ENCODE results near the gene TSHZ1.

Gene TSHZ1

DNA sequence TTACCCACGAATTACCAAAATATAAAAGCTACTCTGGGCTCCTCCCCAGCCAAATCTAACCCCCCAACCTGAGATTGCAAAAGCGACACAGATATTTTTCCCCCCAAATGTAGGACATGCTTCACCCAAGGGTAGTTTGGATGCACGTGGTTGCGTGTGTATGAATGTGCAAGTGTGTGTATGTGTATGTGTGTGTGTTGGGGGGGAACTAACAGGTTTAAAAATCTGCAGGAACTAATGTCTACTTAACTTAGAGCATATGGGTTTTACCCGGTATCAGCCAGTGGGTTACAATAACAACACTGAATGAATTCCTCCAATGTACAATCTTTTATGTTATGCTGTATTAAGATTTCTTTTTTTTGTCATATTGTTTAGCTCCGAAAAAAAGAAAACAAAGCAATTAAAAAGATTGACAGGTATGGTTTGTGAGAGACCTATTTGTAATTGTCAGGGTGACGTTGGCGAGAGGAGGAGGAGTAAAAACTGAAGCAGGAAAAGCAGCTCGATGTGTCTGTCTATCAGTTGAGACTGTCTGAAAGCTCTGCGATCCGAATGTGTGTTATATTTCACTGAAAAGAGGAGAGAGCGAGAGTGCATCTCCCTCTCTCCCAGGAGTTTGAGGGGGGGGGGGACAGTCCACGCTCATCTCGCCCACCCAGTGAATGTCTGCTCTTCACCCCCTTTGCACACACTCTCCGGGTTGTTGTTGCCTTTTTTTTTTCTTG lies at the start of gene TSHZ1:
TSS of gene TSHZ1 (plus strand) at position 524 of the 728 bp plus-strand sequence. CDS start 1,080 bp downstream, outside the sequence.
- peak; percentile 59 for DNase-seq (ENCODE audit: low read depth)

GRCh38 chr18:75161256-75162028 lies 49.2 kb upstream of the TSHZ1 start:
- no peak for DNase-seq (ENCODE audit: low read depth)

GRCh38 chr18:75162467-75162866 lies 48.1 kb upstream of the TSHZ1 start:
- DNase-seq (ENCODE audit: low read depth) = no peak

DNA sequence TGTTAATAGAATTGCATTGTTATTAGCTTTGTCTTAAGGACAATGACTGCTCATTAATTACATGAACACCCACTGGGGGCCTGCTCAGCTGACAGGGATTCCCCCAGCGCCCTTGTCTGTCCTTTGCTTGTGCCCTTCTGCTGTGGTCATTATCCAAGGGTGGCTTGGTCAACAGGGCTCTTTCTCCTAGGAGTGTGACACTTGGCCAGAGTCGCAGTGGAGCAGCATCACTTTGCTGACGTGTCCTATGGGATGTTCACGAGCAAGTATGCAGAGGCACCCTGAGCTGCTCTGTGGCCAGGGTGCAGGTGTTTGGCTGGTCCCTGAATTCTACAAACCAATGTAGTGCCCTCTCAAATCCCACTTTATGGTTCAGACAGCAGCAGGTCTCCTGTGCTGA lies 47.6 kb upstream of the TSHZ1 start:
- DNase-seq (ENCODE audit: low read depth) = no peak

GRCh38 chr18:75163736-75164135 lies 46.9 kb upstream of the TSHZ1 start:
- DNase-seq (ENCODE audit: low read depth) = no peak

- no peak for DNase-seq (ENCODE audit: low read depth)
These were observed 46.1 kb upstream of the TSHZ1 start for GRCh38 chr18:75164479-75164878.

DNA sequence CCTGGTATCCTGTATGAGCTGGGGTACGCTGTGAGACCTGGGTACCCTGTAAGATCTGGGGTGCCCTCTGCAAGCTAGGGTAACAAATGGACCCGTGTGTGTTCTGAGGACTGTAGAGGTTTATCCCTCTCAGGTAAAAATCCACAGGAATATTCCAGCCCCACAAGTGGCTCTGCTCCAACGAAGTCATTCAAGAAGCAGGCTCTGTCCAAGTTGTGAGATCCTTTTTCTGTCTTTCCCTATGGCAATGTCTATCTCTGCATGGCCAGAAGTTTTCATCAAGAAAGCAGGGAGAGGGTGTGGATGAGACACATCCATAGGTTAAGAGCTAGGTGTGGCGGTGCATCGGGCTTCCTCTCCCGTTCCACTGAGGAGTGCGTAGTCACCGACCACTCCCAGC lies 44.7 kb upstream of the TSHZ1 start:
- no peak for DNase-seq (ENCODE audit: low read depth)

- no peak for DNase-seq (ENCODE audit: low read depth)
These were observed 43.5 kb upstream of the TSHZ1 start for GRCh38 chr18:75167137-75167536.

DNA sequence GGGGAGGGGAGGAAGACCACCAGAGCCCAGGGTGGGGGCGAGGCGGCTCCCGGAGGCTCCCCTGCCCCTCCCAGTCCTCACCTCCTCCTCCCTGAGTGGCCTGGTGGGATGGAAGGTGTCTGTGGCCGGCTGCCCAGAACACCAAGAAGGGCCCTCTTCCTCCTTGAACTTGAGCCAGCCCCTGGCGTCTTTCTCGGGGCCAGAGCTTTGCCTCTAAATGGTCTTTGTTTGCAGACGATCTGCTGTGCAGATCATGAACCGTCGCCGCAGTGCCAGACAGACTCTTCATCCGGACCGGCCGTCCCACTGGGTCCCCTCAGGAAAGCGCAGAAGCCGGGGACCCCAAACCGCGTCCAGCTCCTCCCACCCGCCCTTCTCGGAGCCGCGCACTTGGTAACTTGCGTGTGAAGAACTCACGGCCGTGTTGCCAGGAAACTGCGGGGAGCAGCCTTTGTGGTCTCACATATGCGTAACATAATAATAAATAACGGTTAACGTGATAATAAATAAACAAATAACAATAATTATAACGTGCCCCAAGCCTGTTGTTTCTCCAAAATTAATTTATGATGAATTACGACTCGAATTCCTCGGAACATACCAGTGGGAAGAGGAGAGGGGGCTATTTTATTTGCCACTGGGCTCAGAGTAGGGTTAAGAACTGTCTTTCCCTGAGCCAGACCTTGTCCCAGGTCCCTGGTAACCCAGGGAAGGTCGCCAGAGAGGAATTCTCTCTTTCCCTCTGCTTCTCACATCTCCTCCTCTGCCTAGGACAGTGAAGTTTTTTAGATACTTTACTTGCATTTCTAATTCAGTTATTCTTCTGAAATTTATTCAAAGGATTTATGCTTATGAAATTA lies 42.6 kb upstream of the TSHZ1 start:
- no peak for DNase-seq (ENCODE audit: low read depth)

DNA sequence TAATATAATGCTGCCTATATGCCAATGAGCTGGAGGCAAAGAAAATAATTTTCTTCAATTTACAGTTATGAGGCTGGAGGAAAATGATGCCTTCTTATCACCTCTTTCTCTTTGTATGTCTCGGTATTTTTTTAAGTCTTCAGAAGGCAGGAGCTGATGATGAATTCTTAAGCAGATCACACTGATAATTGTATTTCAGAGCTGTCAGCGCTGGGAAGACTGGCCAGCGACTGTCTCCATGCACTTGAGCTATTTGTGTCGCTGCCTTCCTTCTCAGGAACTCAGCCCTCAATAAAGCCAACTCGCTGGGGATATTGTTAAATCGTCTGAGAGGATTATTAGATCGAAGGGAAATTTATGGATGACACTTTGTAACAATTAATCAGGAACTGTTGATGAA lies 42.0 kb upstream of the TSHZ1 start:
- DNase-seq (ENCODE audit: low read depth) = no peak

DNA sequence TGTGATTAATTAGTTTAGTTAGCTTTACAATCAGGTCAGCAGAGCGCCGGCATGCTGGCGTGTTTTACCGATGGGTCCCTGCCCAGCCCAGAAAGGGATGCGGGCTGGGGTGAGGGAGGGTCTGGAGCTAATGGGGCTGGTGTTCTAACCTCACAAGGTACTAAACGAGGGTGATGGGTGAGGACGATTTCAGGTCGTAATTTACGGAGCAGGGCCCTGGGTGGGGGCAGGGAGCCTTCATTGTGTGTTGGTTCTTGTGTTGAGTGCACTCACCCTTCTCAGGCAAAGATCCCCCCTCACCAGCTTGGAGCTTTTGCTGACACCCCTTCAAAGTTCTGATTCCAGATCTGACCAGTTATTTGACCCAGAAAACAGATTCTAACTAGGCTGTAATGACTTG lies 41.2 kb upstream of the TSHZ1 start:
- DNase-seq (ENCODE audit: low read depth) = no peak

DNA sequence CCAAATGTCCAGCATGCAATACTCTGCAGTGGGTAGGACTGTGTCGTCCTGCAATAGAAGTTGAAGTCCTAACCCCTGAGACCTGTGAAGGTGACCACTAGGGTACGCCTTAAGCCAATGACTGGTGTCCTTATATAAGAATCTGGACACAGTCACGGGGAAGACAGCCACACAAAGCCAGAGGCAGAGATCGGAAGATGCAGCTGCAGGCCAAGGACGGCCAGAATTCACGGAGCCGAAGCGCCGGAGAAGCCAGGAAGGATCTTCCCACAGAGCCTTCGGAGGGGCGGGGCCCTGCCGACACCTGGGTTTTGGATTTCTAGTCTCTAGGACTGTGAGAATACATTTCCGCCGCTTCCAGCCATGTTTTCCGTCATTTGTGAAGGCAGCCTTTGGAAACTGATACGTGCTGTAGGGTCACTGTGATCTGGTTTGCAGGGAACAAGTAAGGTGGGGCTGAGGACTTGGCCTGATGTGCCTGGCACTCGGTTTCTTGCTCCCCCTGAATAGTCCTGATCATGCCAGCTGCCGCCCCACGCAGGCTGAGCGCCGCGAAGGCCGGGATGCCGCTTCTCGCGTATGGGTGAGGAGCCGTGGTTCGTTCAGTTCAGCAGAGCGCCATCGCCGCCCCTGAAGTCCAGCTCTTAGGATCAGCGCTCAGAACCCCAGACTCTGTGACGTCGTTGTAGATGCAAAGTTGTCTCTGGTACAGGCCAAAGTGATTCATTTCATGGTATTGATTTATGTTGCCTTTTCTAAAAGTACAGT lies 40.4 kb upstream of the TSHZ1 start:
- DNase-seq (ENCODE audit: low read depth) = no peak

DNA sequence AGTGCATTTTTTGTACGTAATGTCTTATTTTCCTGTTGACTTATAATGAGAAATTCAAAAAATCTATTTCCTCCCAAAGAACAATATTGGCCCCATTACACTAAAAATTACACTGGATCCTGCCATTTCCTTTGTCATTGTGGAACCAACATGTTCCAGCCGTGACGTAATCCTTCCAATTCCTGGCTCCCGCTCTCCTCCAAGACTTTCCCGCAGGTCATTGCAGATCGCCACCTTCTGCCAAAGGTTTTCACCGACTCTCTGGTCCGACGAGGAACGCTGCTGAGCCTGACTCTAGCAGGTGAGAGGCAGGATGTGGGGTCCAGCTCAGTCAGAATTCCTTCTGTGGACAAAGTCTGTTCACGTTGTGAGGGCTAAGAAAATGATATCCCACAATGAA lies 39.7 kb upstream of the TSHZ1 start:
- DNase-seq (ENCODE audit: low read depth) = no peak

DNA sequence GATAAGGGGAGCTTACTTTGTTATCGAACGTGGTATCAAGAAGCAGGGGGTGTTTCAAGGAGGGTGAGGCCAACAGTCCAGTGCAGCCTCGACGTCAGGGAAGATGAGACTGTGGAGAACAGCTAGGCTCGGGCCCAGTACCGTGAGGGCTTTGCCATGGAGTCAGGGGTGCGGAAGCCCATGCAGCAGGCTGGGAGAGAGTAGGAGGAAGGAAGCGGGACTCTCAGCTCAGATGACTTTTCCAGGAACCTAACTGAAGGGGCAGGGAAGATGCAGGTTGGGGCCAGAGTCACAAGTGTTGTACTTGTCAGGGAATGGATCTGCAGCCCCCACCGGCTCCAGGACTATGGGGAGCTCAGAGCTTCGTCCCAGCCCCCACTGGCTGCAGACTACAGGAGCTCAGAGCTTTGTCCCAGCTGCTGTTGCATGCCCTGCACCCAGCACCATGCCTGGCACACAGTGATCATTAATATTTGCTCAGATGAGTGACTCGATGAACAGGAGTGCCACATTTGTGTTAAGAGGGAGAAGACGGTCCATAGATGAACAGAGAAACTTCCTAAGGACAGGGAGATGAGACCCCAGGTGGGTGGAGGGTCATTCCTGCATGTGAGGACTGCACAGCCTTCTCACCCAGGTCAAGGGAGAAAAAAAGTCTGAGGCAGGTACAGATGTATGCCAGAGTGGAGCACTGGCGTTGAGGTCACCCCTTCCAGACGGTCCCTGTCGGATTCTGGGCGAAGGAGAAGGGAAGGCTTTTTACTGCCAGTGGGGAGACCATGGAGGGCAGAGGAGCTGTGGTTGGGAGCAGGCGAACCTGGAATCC lies 38.1 kb upstream of the TSHZ1 start:
- no peak for DNase-seq (ENCODE audit: low read depth)

DNA sequence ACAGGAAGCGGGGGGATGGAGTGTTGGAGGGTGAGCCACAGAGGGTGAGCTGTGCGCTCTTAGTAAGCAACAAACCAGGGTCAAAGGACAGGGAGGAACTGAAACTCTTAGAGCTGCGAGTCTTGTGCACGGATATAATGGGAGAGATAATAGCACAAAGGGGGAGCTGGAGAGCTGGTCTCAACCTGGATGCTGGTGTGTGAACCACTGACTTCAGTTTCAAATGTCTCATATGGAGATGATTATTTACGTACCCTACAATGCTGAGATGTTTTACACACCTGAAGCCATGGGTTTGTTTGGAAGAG lies 37.5 kb upstream of the TSHZ1 start:
- DNase-seq (ENCODE audit: low read depth) = no peak

DNA sequence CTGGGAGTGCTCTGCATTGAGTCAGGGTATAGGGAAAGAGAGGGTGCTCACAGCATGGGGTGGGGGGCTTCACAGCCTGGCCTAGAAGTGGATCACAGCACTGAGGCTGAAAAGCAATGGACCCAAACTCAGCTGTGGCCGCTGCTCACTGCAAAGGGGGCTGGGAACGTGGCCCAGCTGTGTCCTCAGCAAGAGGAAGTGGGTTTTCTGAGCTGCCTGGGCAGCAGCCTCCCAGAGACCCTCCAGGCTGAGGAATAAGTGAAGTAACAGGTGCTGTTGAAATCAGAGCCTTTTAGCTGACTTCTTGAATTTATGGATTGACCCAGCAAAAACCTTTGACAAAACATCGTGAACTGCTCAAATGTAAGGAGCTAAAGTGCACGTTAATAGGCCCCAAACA lies 36.9 kb upstream of the TSHZ1 start:
- DNase-seq (ENCODE audit: low read depth) = no peak

GRCh38 chr18:75176849-75177248 lies 33.7 kb upstream of the TSHZ1 start:
- no peak for DNase-seq (ENCODE audit: low read depth)

DNA sequence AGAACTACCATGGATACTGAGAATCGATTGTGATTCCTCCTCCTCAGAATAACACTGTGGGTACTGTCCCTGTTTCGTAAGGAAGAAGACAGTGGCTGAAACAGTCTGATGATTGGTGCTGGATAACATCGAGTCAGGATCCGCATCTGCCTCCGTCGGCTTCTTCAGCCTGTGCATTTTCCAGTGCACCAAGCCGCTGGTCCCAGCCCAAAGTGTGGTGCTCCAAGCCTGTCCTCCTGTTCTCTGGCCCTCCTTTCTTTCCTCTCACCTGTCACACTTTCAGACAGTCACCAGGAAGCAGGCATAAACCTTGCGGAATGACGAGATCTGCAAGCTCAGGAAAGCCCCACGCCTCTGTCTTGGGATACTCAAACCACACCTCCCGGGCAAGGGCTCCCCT lies 32.2 kb upstream of the TSHZ1 start:
- DNase-seq (ENCODE audit: low read depth) = no peak

- no peak for DNase-seq (ENCODE audit: low read depth)
These were observed 30.6 kb upstream of the TSHZ1 start for GRCh38 chr18:75179819-75180600.

DNA sequence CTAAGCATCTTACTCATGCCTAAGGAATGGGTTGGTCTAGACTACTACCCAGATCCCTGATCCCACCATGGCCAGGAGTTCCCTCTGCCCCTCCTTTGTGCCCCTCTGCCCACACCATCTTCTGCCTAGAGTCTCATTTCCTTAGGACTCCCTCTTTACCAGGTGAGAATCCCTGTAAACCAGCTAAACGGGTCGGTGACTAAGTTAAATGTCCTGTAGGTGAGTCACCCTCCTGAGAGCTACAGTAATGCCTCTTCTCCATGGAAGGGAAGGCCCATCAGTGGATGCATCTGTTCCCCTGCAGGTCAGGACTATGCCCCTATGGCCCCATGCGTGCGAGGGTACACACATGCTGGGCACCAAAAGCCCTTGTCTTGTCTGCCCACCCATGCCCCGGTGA lies 27.1 kb upstream of the TSHZ1 start:
- no peak for DNase-seq (ENCODE audit: low read depth)

All from T-helper 22 cell (primary cell).